ENCODE results near the gene CACNA1D.

DNA sequence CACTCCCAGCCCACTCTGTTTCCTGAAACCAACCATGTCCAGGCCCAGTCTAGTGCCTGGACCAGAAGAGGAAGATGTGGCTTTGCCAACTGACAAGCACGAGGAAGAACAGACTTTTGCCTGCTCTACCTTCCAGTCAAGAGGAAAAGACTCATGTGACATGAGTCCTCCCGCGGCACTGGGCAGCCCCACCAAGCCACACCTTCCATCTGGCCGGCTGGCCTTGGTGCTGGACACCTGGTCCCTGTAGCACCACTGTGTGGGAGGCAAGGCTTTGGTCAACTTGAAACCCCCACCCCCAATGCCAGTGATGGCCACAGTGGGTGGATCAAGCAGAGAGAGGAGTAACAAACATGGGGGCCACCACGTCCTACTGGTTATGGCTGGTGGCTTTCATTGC, 339.3 kb downstream of the CACNA1D start:
- TF ChIP-seq YBX1 (IDR thresholded peaks at IDR 0.05) (no peak), ZNF561 (CRISPR knock-in tag; conservative IDR thresholded peaks at IDR 0.05) (no peak), SNIP1 (IDR thresholded peaks at IDR 0.05; ENCODE audit: low read depth) (no peak), POLR2A (conservative IDR thresholded peaks at IDR 0.05) (no peak), JUNB (CRISPR knock-in tag; conservative IDR thresholded peaks at IDR 0.05) (no peak), ADNP (tag; IDR thresholded peaks at IDR 0.05) (no peak), ZFP36 (IDR thresholded peaks at IDR 0.05; ENCODE audit: low read depth, low read length, partially characterized antibody) (no peak), TAF1 (IDR thresholded peaks at IDR 0.05; ENCODE audit: control insufficient read depth, extremely low read depth, insufficient read depth, low read length, severe bottlenecking) (no peak), ZNF24 (IDR thresholded peaks at IDR 0.05) (no peak)
- TF ChIP-seq, protein P1, sequence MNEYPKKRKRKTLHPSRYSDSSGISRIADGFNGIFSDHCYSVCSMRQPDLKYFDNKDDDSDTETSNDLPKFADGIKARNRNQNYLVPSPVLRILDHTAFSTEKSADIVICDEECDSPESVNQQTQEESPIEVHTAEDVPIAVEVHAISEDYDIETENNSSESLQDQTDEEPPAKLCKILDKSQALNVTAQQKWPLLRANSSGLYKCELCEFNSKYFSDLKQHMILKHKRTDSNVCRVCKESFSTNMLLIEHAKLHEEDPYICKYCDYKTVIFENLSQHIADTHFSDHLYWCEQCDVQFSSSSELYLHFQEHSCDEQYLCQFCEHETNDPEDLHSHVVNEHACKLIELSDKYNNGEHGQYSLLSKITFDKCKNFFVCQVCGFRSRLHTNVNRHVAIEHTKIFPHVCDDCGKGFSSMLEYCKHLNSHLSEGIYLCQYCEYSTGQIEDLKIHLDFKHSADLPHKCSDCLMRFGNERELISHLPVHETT (CRISPR knock-in tag; conservative IDR thresholded peaks at IDR 0.05 in 1 of 2, IDR thresholded peaks at IDR 0.05 in 1 of 2): no peak
- TF ChIP-seq, protein P2, sequence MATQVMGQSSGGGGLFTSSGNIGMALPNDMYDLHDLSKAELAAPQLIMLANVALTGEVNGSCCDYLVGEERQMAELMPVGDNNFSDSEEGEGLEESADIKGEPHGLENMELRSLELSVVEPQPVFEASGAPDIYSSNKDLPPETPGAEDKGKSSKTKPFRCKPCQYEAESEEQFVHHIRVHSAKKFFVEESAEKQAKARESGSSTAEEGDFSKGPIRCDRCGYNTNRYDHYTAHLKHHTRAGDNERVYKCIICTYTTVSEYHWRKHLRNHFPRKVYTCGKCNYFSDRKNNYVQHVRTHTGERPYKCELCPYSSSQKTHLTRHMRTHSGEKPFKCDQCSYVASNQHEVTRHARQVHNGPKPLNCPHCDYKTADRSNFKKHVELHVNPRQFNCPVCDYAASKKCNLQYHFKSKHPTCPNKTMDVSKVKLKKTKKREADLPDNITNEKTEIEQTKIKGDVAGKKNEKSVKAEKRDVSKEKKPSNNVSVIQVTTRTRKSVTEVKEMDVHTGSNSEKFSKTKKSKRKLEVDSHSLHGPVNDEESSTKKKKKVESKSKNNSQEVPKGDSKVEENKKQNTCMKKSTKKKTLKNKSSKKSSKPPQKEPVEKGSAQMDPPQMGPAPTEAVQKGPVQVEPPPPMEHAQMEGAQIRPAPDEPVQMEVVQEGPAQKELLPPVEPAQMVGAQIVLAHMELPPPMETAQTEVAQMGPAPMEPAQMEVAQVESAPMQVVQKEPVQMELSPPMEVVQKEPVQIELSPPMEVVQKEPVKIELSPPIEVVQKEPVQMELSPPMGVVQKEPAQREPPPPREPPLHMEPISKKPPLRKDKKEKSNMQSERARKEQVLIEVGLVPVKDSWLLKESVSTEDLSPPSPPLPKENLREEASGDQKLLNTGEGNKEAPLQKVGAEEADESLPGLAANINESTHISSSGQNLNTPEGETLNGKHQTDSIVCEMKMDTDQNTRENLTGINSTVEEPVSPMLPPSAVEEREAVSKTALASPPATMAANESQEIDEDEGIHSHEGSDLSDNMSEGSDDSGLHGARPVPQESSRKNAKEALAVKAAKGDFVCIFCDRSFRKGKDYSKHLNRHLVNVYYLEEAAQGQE (IDR thresholded peaks at IDR 0.05; ENCODE audit: borderline replicate concordance): no peak
- TF ChIP-seq, protein P2 (CRISPR knock-in tag; IDR thresholded peaks at IDR 0.05; ENCODE audit: low read depth): no peak
- TF ChIP-seq, protein P3, sequence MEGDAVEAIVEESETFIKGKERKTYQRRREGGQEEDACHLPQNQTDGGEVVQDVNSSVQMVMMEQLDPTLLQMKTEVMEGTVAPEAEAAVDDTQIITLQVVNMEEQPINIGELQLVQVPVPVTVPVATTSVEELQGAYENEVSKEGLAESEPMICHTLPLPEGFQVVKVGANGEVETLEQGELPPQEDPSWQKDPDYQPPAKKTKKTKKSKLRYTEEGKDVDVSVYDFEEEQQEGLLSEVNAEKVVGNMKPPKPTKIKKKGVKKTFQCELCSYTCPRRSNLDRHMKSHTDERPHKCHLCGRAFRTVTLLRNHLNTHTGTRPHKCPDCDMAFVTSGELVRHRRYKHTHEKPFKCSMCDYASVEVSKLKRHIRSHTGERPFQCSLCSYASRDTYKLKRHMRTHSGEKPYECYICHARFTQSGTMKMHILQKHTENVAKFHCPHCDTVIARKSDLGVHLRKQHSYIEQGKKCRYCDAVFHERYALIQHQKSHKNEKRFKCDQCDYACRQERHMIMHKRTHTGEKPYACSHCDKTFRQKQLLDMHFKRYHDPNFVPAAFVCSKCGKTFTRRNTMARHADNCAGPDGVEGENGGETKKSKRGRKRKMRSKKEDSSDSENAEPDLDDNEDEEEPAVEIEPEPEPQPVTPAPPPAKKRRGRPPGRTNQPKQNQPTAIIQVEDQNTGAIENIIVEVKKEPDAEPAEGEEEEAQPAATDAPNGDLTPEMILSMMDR (IDR thresholded peaks at IDR 0.05 in 2 of 3, conservative IDR thresholded peaks at IDR 0.05 in 1 of 3; ENCODE audit: insufficient read depth in 2 of 3, low read depth in 1 of 3, low read length in 3 of 3): no peak

Measured in K562 (cell line).